ENCODE data around the gene PLP2. TPM values are rescaled to one million over a fixed set of nuclear protein-coding genes. Genes with fewer than 3 reads are reported as not detected.

Gene PLP2
- total and polyA plus RNA-seq, 2 of the 13 experiments (the other 11 are each of a cell fraction or from before 2014, with no cell fraction given): 0.40 to 3.6 TPM

- TF ChIP-seq ZFP91 (CRISPR knock-in tag; IDR thresholded peaks at IDR 0.05; ENCODE audit: borderline replicate concordance) (peak; percentile 54; the same call in 1 of the 2 replicates), RNF2 (conservative IDR thresholded peaks at IDR 0.05; ENCODE audit: low read depth) (no peak), MZF1 (CRISPR knock-in tag; IDR thresholded peaks at IDR 0.05; ENCODE audit: borderline replicate concordance) (no peak), SPEN (CRISPR knock-in tag; IDR thresholded peaks at IDR 0.05; ENCODE audit: low read depth) (peak; percentile 69), MBD4 (IDR thresholded peaks at IDR 0.05; ENCODE audit: borderline replicate concordance, low read length) (no peak), DPF2 (CRISPR knock-in tag; IDR thresholded peaks at IDR 0.05; ENCODE audit: borderline replicate concordance, low read depth) (no peak), ZNF207 (IDR thresholded peaks at IDR 0.05; ENCODE audit: borderline replicate concordance) (no peak), ZBTB26 (CRISPR knock-in tag; IDR thresholded peaks at IDR 0.05; ENCODE audit: borderline replicate concordance) (no peak), ZBTB14 (CRISPR knock-in tag; IDR thresholded peaks at IDR 0.05) (no peak), HNF1B (CRISPR knock-in tag; IDR thresholded peaks at IDR 0.05) (peak; percentile 57), MXD3 (CRISPR knock-in tag; IDR thresholded peaks at IDR 0.05) (no peak), ZNF891 (CRISPR knock-in tag; IDR thresholded peaks at IDR 0.05) (no peak), ARID3A (IDR thresholded peaks at IDR 0.05; ENCODE audit: low read depth, low read length) (no peak), ZNF12 (CRISPR knock-in tag; IDR thresholded peaks at IDR 0.05) (no peak), U2AF1 (optimal IDR thresholded peaks at IDR 0.05; ENCODE audit: low read depth, low read length) (no peak), TP53 (CRISPR knock-in tag; conservative IDR thresholded peaks at IDR 0.05) (no peak), FOXO4 (CRISPR knock-in tag; conservative IDR thresholded peaks at IDR 0.05) (0 out of 2 replicates have a peak, but pooled peaks have one; percentile 83), ATF3 (CRISPR knock-in tag; IDR thresholded peaks at IDR 0.05) (no peak)
Observed at GRCh38 chrX:49186125-49187027, 14.7 kb downstream of the PLP2 start, which contains the start of gene PRICKLE3 (continued).
